ENCODE results near the gene SLAMF9.

The SLAMF9 gene

GRCh38 chr1:159951016-159951415 is 3.0 kb downstream of the SLAMF9 start:
- Histone ChIP-seq H3F3A (ENCODE audit: low read depth) (no peaks in the 10 kb centered on the region), H3K4me2 (ENCODE audit: low read depth, low read length, poor library complexity, severe bottlenecking) (no peak overlapping the region), H4K20me1 (ENCODE audit: insufficient read depth, low read length, poor library complexity, severe bottlenecking) (no peaks in the 10 kb centered on the region), H2AFZ (ENCODE audit: low read length) (no peak overlapping the region), H3K9me2 (replicated peaks; ENCODE audit: low read depth, low read length) (no peaks in the 10 kb centered on the region), H3K36me3 (ENCODE audit: insufficient read depth, low read length) (no peaks in the 10 kb centered on the region), H3K4me1 (ENCODE audit: insufficient read depth, low read length, poor library complexity, severe bottlenecking) (no peaks in the 10 kb centered on the region), H3K9ac (ENCODE audit: low read depth, low read length, poor library complexity, severe bottlenecking) (no peak overlapping the region), H3K27me3 (ENCODE audit: insufficient read depth, low read length, poor library complexity, severe bottlenecking) (no peaks in the 10 kb centered on the region), H3K79me2 (ENCODE audit: insufficient read depth, low read length) (no peaks in the 10 kb centered on the region), H3K9me3 (ENCODE audit: insufficient read depth, low read depth, low read length) (no peaks in the 10 kb centered on the region), H3K4me3 (ENCODE audit: low read length, poor library complexity, severe bottlenecking) (no peak overlapping the region)
- TF ChIP-seq EZH2phosphoT487 (IDR thresholded peaks at IDR 0.05; ENCODE audit: borderline replicate concordance): no peak
- TF ChIP-seq, protein P1, sequence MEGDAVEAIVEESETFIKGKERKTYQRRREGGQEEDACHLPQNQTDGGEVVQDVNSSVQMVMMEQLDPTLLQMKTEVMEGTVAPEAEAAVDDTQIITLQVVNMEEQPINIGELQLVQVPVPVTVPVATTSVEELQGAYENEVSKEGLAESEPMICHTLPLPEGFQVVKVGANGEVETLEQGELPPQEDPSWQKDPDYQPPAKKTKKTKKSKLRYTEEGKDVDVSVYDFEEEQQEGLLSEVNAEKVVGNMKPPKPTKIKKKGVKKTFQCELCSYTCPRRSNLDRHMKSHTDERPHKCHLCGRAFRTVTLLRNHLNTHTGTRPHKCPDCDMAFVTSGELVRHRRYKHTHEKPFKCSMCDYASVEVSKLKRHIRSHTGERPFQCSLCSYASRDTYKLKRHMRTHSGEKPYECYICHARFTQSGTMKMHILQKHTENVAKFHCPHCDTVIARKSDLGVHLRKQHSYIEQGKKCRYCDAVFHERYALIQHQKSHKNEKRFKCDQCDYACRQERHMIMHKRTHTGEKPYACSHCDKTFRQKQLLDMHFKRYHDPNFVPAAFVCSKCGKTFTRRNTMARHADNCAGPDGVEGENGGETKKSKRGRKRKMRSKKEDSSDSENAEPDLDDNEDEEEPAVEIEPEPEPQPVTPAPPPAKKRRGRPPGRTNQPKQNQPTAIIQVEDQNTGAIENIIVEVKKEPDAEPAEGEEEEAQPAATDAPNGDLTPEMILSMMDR (conservative IDR thresholded peaks at IDR 0.05; ENCODE audit: low read length): no peak

DNA sequence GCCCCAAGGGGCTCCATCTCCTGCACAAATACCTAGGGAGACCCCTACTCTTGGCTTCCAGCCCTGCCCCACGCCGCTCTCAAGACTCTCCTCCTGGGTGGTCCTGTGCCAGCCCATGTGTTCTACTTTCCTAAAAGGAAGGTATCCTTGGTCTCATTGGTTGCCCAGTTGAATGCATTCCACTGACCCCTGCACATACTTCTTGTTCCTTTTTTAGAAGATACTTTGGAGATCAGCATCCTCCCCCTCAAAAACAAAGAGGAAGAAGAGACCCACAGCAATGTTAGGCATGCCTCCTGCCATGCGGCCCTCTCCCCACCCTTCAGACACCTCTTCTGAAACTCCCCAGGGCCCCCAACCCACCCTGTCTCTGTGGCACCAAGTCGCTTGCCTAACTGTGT is 4.1 kb downstream of the SLAMF9 start:
- Histone ChIP-seq H3K4me2 (ENCODE audit: low read depth, low read length, poor library complexity, severe bottlenecking) (no peak overlapping the region), H3K79me2 (ENCODE audit: insufficient read depth, low read length) (no peaks in the 10 kb centered on the region), H3K9me3 (ENCODE audit: insufficient read depth, low read depth, low read length) (no peaks in the 10 kb centered on the region), H3F3A (ENCODE audit: low read depth) (no peaks in the 10 kb centered on the region), H3K4me3 (ENCODE audit: low read length, poor library complexity, severe bottlenecking) (no peak overlapping the region), H3K9me2 (replicated peaks; ENCODE audit: low read depth, low read length) (no peaks in the 10 kb centered on the region), H3K27me3 (ENCODE audit: insufficient read depth, low read length, poor library complexity, severe bottlenecking) (no peaks in the 10 kb centered on the region), H3K9ac (ENCODE audit: low read depth, low read length, poor library complexity, severe bottlenecking) (no peak overlapping the region), H3K36me3 (ENCODE audit: insufficient read depth, low read length) (no peaks in the 10 kb centered on the region), H3K4me1 (ENCODE audit: insufficient read depth, low read length, poor library complexity, severe bottlenecking) (peaks cover 5% of the 10 kb centered on the region), H4K20me1 (ENCODE audit: insufficient read depth, low read length, poor library complexity, severe bottlenecking) (no peaks in the 10 kb centered on the region), H2AFZ (ENCODE audit: low read length) (no peak overlapping the region)
- TF ChIP-seq, protein P1 (conservative IDR thresholded peaks at IDR 0.05; ENCODE audit: low read length): no peak
- no peak for TF ChIP-seq EZH2phosphoT487 (IDR thresholded peaks at IDR 0.05; ENCODE audit: borderline replicate concordance)

GRCh38 chr1:159949123-159949522 is 4.9 kb downstream of the SLAMF9 start:
- Histone ChIP-seq H3K9me2 (replicated peaks; ENCODE audit: low read depth, low read length) (no peaks in the 10 kb centered on the region), H3K4me2 (ENCODE audit: low read depth, low read length, poor library complexity, severe bottlenecking) (no peak overlapping the region), H3K36me3 (ENCODE audit: insufficient read depth, low read length) (no peaks in the 10 kb centered on the region), H3K4me3 (ENCODE audit: low read length, poor library complexity, severe bottlenecking) (no peak overlapping the region), H3K27me3 (ENCODE audit: insufficient read depth, low read length, poor library complexity, severe bottlenecking) (no peaks in the 10 kb centered on the region), H3F3A (ENCODE audit: low read depth) (no peaks in the 10 kb centered on the region), H3K9me3 (ENCODE audit: insufficient read depth, low read depth, low read length) (no peaks in the 10 kb centered on the region), H3K9ac (ENCODE audit: low read depth, low read length, poor library complexity, severe bottlenecking) (no peak overlapping the region), H4K20me1 (ENCODE audit: insufficient read depth, low read length, poor library complexity, severe bottlenecking) (no peaks in the 10 kb centered on the region), H3K4me1 (ENCODE audit: insufficient read depth, low read length, poor library complexity, severe bottlenecking) (peaks cover 6% of the 10 kb centered on the region), H3K79me2 (ENCODE audit: insufficient read depth, low read length) (no peaks in the 10 kb centered on the region), H2AFZ (ENCODE audit: low read length) (no peak overlapping the region)
- TF ChIP-seq, protein P1 (conservative IDR thresholded peaks at IDR 0.05; ENCODE audit: low read length): no peak
- no peak for TF ChIP-seq EZH2phosphoT487 (IDR thresholded peaks at IDR 0.05; ENCODE audit: borderline replicate concordance)
